Stimulated activated naive CD8-positive, alpha-beta T cell treated with anti-CD3 and anti-CD28 coated beads, Interleukin-15, amount 100 ng/mL, for 72 hours (primary cell): ENCODE data around the gene SOX13.

Source experiments
- ATAC-seq: fragments of 150-1000 bp; cut with Tn5 transposase; 2 replicates; pipeline ENCODE4 v1.10.0; 2021; ENCODE audit warnings: mild to moderate bottlenecking, moderate library complexity
- DNase-seq, 2 donors: peaks; one replicate each; pipeline ENCODE4 v3.0.0; 2021 to 2022
- H3K27ac Mint-ChIP-seq, 2 donors: one replicate each; pipeline ENCODE4 v1.8.0; 2022; ENCODE audit warnings: mild to moderate bottlenecking in 2 of 2, mixed read lengths in 2 of 2, moderate library complexity in 2 of 2
- H3K27me3 Mint-ChIP-seq: one replicate; pipeline ENCODE4 v1.8.0; 2022; ENCODE audit warnings: mixed read lengths
- H3K4me1 Mint-ChIP-seq: one replicate; pipeline ENCODE4 v1.8.0; 2022; ENCODE audit warnings: mild to moderate bottlenecking, mixed read lengths
- H3K4me3 Mint-ChIP-seq, 2 donors: one replicate each; pipeline ENCODE4 v1.8.0; 2022; ENCODE audit warnings: mild to moderate bottlenecking in 2 of 2, mixed read lengths in 2 of 2, moderate library complexity in 1 of 2
- H3K9me3 Mint-ChIP-seq, 2 donors: one replicate each; pipeline ENCODE4 v1.8.0; 2022; ENCODE audit warnings: mixed read lengths in 2 of 2

The SOX13 gene

DNA sequence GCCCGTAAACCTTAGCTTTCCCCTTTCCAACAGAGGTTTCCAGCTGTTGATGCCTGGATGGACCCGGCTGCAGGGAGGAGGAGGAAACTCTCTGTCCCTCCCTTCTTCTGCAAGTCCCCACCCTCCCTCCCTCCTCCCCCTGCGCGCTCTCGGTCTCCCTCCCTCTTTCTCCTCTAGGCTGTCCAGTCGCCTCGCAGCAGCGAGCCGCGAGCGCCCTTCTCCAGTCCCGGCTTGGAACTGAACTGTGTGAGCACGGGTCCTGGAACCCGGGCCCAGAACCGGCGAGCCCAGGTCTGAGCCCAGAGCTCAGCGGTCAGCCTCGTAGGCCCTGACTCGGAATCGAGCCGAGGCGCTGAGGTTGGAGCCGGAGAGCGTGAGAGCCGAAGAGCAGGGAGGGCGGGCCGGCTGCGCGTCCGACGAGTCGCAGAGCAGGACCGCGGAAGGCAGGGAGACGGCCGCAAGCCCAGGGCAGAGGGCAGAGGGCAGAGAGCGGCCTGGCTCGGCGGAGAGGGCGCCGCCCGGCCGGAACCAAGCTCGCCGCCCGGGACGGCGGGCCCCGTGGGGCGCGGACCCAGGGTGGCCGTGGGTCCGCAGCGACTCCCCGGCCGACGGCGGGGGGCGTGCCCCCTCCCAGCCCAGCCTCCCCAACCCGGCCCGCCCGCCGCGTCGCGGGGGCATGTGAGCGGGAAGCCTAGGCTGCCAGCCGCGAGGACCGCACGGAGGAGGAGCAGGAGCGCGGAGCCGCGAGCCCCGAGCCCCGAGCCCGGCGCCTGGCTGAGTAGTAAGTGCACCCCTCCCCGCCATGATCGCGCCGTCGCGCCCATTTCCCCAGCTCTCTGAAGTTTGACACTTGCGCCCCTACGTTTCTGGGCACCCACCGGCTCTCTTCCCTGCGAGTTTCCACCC is at the start of gene SOX13:
TSS of gene SOX13 (plus strand) at position 185 of the 906 bp plus-strand sequence. CDS start 39,801 bp downstream, outside the sequence.
- H3K27ac Mint-ChIP-seq = peak within 1 kb of the TSS in 1 of 2 donors; percentile 56
- peak within 1 kb of the TSS; percentile 77 to 87 for H3K4me3 Mint-ChIP-seq
- ATAC-seq = peak; percentile 68
- peaks cover 0 to 7% of the 10 kb centered on the region in 2 donors for H3K9me3 Mint-ChIP-seq
- peaks cover 85% of the 10 kb centered on the region for H3K27me3 Mint-ChIP-seq
- H3K4me1 Mint-ChIP-seq = peaks cover 24% of the 10 kb centered on the region
- peak; percentile 15 to 28 for DNase-seq

DNA sequence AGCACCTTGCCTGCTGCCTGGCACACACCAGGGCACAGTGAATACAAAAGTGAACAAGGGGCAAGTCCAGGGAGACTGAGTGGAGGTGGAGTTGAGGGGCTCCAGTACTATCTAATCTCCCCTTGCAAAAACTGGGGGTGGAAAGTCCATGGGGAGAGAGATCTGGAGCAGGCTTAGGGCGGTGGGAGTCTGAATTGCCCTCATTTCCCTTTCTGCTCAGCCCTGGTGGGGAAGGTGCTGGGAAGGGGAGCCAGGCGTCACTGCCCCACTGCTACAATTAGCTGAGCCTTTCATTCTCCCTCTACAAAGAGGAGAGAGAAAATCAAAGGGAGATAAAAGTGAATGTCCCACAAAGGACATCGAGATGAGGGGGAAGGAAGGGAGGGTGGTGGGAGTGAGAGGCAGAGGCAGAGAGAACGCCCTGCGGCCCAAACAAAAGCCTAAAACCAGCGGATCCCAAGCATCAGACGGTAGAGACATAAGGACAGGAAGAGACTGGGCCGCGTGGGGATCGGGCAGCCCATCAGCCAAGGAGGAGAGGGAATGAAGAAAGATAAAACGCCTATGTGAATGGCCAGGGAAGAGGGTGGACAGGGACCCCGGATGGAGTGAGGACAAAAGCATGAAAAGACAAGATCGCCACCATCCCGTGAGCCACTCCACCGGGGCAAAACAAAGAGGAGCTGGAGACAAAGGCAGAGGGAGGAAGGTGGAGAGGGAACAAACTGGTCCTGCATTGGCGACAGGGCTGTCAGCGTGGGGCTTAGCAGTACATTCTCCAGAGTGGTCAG is 46.8 kb upstream of the SOX13 start:
- Mint-ChIP-seq H3K27ac (peak overlapping the region in 1 of 2 donors; percentile 0), H3K4me1 (no peaks in the 10 kb centered on the region), H3K9me3 (no peaks in the 10 kb centered on the region), H3K27me3 (peaks cover 21% of the 10 kb centered on the region), H3K4me3 (no peak overlapping the region)
- no peak for DNase-seq
- no peak for ATAC-seq

DNA sequence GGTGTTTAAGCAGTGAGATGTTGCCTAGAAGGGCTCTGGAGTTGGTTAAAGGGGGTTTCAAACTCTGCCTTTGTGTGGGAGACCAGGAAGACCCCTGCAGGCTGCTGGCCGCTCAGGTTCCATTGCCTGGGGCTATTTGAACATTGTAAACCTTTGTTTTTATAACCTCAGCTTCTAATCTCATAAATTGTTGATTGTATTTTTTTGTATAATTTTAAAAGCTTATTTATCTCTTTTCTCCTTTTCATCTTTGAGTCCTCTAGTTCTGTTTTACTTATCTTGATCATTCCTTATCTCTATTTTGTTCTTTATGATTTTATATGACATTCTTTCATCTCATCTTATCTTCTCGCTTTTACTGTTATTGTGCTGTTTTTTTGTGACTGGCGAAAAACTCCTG is 45.5 kb upstream of the SOX13 start:
- no peaks in the 10 kb centered on the region for H3K9me3 Mint-ChIP-seq
- no peak for ATAC-seq
- H3K4me3 Mint-ChIP-seq = no peak overlapping the region
- no peaks in the 10 kb centered on the region for H3K4me1 Mint-ChIP-seq
- peaks cover 21% of the 10 kb centered on the region for H3K27me3 Mint-ChIP-seq
- no peak for DNase-seq
- H3K27ac Mint-ChIP-seq = peak overlapping the region in 1 of 2 donors; percentile 30

DNA sequence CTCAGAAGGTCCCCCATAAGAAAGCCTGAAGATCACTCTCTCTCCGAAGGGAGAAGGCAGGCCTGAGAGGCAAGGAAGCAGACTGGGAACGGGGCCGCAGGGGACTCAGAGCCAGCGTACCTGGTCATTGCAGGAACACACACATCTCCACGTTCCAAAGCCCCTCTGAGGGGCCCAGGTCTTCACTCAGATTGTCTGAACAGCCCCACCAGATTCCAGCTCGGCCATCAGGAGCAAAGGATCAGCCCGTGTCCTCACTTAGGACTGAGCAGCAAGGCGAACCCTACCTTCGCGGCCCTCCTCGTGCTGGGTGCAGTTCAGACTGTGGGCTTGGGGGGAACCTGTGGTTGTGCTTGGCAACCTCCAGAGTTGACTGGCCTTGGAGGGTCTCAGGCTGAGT is 43.9 kb upstream of the SOX13 start:
- no peak overlapping the region for H3K4me3 Mint-ChIP-seq
- H3K27ac Mint-ChIP-seq = no peak overlapping the region
- ATAC-seq (no peak), DNase-seq (no peak)
- H3K27me3 Mint-ChIP-seq = peaks cover 21% of the 10 kb centered on the region
- no peaks in the 10 kb centered on the region for H3K9me3 Mint-ChIP-seq
- no peaks in the 10 kb centered on the region for H3K4me1 Mint-ChIP-seq

DNA sequence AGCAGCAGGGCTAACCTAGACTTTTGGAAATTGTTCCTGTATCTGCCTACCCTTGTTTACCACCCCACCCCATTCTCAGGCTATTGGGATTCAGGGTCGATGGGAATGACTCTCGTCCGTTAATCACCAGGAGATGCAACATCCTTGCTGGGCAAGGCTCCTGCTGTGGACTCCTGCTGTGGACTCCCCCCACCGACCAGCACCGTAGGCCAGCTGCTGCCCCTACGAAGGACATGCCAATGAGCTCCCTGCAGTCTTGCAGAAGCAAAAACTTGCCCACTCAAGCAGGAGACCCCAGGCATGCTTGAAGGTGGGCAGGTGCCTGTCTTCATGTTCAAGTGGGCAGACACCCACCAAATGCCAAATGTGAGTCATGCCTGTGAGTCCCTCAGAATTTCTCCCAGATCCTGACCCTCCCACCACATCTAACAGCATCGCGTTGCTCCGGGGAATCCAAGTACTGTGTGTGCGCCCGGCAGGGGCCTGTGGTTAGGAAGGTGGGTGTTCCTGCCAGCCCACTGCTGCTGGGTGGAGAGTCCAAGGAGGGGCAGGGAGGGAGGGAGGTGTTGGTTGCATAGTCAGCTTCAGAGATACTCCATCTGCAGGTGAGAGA is 41.7 kb upstream of the SOX13 start:
- H3K9me3 Mint-ChIP-seq = no peaks in the 10 kb centered on the region
- no peak for ATAC-seq
- no peak overlapping the region for H3K27ac Mint-ChIP-seq
- H3K4me3 Mint-ChIP-seq = no peak overlapping the region
- no peak for DNase-seq
- H3K4me1 Mint-ChIP-seq = no peaks in the 10 kb centered on the region
- peaks cover 8% of the 10 kb centered on the region for H3K27me3 Mint-ChIP-seq

DNA sequence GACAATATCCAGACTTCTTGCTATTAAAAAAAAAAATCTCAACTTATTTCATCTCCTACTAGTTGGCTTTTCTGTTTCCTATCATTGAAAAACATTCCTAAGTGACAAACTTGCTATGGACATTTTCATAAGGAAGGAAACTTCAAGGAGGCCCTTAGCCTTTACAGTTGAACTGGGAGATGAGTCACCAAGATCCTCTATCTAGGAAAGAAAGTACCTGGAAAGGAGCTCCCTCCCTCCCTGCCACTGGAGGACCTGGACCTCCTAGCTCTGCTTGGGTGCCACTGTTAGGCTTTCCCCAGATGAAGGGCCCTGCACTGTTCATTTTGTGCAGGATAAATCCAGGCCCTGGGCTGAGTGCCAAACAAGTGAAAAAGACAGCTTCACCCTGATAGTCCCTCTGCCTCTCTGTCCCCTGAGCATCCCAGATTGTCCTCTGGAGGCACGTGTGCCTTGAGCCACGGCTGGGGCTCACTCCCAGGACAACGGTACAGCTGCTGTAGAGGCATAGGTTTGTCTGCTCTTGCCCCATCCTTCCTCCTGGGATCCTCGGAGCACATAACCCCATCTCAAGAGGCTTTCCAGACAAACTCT is 40.2 kb upstream of the SOX13 start:
- Mint-ChIP-seq H3K27me3 (no peaks in the 10 kb centered on the region), H3K27ac (peak overlapping the region in 1 of 2 donors; percentile 19), H3K4me1 (no peaks in the 10 kb centered on the region), H3K4me3 (no peak overlapping the region), H3K9me3 (no peaks in the 10 kb centered on the region)
- DNase-seq = no peak
- ATAC-seq = no peak

DNA sequence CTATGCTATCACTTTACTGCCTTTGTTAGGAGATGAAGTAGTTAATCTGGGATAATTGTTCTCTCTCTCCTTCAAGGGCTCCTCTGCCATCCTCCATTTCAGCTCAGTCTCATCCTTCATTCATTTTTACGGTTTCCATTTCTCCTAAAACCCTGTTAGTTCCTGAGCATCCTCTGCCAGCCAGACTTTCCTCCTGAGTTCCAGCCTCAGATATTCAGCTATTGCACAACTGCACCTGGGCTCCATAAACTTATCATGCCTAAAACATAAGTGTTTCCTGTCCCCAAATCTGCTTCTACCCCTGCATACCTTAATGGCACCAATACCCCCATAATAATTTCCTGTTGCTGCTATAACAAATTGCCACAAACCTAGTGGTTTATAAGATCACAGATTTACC is 39.6 kb upstream of the SOX13 start:
- Mint-ChIP-seq H3K9me3 (no peaks in the 10 kb centered on the region), H3K27ac (no peak overlapping the region), H3K27me3 (no peaks in the 10 kb centered on the region), H3K4me1 (no peaks in the 10 kb centered on the region), H3K4me3 (no peak overlapping the region)
- DNase-seq (no peak), ATAC-seq (no peak)

DNA sequence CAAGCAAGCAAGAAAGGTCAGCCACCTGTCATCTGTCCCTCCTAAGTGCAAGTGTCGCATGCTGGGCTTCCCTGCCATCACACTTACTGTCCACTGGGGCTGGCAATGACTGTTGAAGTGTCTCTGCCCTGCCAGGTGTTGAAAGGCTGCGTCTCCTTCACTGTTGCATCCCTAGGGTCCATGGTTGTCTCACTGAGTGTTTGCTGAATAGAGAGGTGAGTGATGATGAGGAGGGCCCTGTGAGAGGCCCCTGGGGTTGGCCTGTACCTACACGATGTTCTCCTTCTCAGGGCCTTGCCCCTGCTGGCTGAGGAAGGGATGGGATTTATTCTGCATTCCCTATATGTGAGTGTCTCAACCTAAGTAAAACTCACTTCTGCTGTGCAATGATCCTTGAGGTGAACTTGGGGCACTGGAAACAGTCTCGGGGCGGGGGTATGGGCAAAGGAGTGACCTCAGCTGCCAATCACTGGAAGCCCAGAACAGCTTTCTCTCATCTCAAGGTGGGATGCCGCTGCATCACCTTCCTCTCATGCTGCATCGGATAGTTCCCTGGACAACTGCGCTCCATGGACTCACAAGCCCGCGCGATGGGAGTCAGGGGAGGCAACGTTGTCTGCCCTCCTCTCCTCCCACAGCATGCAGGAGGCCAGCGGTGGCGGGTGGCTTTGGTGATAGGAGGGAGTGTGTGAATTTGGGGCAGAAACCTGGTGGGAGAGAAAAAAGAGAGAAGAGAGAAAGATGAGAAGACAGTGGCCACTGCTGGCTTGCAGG is 35.8 kb upstream of the SOX13 start:
- no peak for ATAC-seq
- no peak for DNase-seq
- H3K4me1 Mint-ChIP-seq = no peaks in the 10 kb centered on the region
- H3K27ac Mint-ChIP-seq = no peak overlapping the region
- H3K9me3 Mint-ChIP-seq = no peaks in the 10 kb centered on the region
- no peaks in the 10 kb centered on the region for H3K27me3 Mint-ChIP-seq
- no peak overlapping the region for H3K4me3 Mint-ChIP-seq

DNA sequence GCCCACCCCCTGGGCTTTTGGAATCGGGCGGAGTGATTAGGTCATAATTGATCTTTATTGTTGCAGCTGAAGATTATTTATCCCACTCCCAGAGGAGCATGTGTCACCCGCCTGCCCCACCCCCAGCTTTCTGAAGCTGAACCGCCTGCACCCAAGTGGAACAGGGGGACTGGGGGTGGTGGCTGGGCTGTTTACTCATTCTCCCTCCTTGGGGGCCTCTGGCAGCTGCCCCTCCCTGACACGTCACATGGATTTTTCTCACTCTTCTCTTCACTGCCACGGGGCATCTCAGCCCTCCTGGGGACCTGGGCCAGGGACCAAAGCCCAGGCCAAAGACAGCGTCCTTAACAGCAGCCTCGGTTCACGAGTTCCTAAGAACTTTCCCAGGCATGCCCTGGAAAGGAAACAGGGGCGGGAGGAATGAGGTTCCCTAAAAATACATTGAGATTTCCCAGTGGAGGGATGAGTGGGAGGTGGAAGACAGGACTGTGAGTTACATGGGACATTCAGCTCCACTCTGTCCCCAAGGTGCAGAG is 31.6 kb upstream of the SOX13 start:
- Mint-ChIP-seq H3K4me1 (no peaks in the 10 kb centered on the region), H3K27ac (no peak overlapping the region), H3K27me3 (peaks cover 7% of the 10 kb centered on the region), H3K4me3 (no peak overlapping the region), H3K9me3 (no peaks in the 10 kb centered on the region)
- no peak for DNase-seq
- no peak for ATAC-seq

DNA sequence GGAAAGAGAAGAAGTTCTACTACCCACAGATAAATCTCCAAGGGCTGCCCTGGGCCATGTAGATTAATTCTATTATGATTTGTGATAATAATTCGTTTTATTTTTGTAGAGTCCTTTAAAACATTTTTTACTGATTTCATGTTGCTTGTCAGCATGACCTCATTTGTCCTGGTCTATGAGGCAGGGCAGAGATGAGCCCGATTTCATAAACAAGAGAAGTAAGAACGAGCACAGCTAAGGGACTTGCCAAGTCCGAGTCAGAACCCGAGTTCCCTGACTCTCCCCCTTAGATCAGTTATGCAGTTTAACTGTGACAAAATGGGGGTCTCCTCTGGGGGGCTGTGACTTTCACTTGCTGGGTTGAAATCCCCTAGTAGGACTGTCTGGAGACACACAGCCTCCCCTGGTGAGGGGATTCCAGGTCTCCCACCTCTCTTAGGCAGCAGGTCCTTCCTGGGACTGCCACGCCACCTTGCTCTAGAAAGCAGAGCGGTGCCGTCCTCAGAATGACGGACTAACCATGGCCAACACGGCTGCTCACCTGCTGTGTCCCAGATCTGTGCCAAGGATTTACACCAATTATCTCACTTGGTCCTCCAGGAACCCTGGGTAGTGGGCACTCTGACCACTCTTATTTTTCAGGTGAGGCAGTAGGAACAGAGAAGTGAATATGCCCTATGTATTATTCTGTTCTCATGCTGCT is 31.0 kb upstream of the SOX13 start:
- no peaks in the 10 kb centered on the region for H3K9me3 Mint-ChIP-seq
- H3K27ac Mint-ChIP-seq = no peak overlapping the region
- DNase-seq (no peak), ATAC-seq (no peak)
- no peaks in the 10 kb centered on the region for H3K4me1 Mint-ChIP-seq
- peaks cover 7% of the 10 kb centered on the region for H3K27me3 Mint-ChIP-seq
- no peak overlapping the region for H3K4me3 Mint-ChIP-seq

DNA sequence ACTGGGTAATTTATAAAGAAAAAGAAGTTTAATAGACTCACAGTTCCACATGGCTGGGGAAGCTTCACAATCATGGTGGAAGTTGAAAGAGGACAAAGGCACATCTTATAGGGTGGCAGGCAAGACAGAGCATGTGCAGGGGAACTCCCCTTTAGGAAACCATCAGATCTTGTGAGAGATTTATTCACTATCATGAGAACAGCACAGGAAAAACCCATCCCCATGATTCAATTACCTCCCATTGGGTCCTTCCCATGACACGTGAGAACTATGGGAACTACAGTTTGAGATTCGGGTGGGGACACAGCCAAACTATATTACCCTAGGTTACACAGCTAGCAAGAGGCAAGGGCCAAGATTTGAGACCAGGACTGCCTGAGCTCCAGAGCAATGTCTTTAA is 30.4 kb upstream of the SOX13 start:
- H3K4me3 Mint-ChIP-seq = no peak overlapping the region
- H3K9me3 Mint-ChIP-seq = no peaks in the 10 kb centered on the region
- no peak for ATAC-seq
- no peak for DNase-seq
- H3K27ac Mint-ChIP-seq = no peak overlapping the region
- H3K27me3 Mint-ChIP-seq = peaks cover 7% of the 10 kb centered on the region
- H3K4me1 Mint-ChIP-seq = no peaks in the 10 kb centered on the region

DNA sequence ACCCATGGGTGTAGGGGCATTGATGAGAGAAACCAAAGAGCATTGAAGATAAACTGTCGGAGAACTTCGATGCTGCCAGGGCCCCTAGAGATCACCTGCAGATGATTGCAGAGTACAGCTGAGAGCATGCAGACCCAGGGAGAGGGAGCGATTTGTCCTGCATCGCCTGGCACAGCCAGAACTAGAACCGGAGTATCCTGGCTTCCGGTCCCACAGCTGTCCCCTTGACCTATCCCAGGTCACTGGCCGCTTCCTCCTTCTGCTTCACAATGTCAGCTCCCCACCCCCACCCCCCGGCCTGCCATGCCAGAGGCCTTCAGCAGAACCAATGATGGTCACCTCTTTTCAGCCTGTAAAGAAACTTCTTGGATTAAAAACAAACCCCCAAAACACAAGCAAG is 29.2 kb upstream of the SOX13 start:
- H3K4me1 Mint-ChIP-seq = no peaks in the 10 kb centered on the region
- no peak overlapping the region for H3K4me3 Mint-ChIP-seq
- ATAC-seq = no peak

DNA sequence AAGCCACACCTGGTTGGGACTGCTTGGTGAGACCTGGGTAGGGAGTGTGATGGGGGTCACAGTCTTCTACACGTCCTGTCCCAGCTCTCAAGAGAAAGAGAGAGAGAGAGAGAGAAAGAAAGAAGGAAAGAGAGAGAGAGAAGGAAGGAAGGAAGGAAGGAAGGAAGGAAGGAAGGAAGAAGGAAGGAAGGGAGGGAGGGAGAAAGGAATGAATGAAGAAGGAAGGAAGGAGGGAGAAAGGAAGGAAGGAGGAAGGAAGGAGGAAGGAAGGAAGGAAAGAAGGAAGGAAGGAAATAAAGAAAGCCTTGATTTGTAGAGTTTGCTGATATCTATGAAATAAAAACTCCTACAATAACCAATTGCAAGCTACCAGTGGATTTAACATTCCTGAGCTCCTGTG is 28.5 kb upstream of the SOX13 start:
- H3K9me3 Mint-ChIP-seq = no peaks in the 10 kb centered on the region
- DNase-seq (no peak), ATAC-seq (no peak)
- no peak overlapping the region for H3K27ac Mint-ChIP-seq
- H3K4me3 Mint-ChIP-seq = no peak overlapping the region
- H3K27me3 Mint-ChIP-seq = peaks cover 7% of the 10 kb centered on the region
- no peaks in the 10 kb centered on the region for H3K4me1 Mint-ChIP-seq

More for the DNA sequence above, 29.2 kb upstream of the SOX13 start:
- H3K9me3 Mint-ChIP-seq = no peaks in the 10 kb centered on the region
- no peak for DNase-seq
- peaks cover 7% of the 10 kb centered on the region for H3K27me3 Mint-ChIP-seq
- H3K27ac Mint-ChIP-seq = no peak overlapping the region

DNA sequence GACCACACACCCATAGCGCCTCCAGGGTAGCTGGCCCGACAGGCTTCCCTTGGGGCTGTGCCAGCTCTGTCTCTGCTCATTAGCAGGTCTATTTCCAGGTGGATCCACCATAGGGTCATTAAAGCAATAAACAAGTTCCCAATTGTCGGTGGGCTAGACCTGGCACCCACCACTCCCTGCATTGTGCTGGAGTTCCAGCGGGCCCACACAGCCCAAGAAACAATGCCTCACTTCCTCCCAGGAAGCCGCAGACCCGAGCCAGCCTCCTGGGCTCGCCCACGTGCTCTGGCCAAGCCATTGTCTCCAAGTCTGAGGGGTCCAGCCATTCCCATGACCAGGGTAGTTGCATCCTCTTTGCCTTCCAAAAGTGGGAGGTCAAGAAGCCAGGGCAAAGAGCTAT is 27.5 kb upstream of the SOX13 start:
- Mint-ChIP-seq H3K4me1 (no peaks in the 10 kb centered on the region), H3K27me3 (peaks cover 7% of the 10 kb centered on the region), H3K27ac (no peak overlapping the region), H3K4me3 (no peak overlapping the region), H3K9me3 (no peaks in the 10 kb centered on the region)
- no peak for DNase-seq
- no peak for ATAC-seq
